Measurements from ENCODE around the gene CCT7.

CCT7 gene

DNA sequence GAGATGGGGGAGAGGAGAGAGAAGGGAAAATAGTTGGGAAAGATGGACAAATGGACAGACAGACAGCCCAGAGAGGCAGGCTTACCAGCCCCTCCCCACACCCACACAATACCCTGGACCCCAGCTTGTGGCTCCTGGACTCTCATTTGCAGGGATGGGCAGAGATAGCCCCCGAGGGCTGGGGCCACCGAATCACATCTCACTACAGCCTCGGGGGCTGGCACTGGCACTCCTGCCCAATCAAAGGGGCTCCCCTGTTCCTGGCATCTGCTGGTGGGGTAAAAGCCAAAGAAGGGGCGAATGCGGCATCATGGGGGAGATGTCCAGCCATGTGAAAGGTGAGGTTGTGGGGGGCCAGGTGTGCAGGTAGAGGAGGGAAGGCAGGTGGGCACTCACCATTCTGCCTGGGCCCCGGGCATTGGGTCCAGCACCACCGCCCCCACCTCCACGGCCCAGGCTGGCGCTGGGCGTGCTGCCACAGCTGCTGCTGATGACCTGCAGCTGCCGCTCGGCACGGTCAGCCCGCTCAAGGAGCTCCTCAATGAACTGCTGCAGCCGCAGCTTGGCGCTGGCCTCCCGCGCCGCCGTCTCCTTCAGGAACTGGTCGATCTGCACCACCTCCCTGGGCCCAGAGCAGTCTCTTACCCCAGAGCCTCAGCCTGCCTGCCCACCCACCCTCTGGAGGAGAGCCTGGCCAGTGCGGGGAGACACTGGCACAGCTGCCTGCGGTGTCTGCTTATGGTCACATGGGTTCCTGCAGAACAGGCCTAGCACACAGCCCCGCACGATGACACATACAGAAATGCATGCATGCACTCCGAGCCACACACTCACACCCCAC, 32.2 kb downstream of the CCT7 start:
- in situ Hi-C loops (cut with MboI; ENCODE audit: low sequenced_read_pairs): no loop called here

DNA sequence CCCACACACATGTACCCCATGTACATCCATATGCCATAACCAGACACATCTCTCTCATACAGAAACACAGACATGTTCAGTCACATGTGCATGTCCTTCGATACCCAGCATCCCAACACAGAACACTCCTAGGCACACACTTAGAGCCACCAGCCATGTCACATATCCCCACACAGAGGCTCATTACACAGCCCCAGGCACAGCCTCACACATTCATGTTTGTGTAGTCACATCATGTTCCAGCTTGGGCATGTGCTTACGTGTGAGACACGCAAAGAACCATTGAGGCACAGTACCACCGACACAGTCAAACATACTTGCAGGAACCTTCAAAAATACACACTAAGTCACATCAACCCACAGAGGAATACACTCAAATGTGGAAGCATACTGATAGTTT, 32.9 kb downstream of the CCT7 start:
- in situ Hi-C loops (cut with MboI; ENCODE audit: low sequenced_read_pairs): no loop called here

DNA sequence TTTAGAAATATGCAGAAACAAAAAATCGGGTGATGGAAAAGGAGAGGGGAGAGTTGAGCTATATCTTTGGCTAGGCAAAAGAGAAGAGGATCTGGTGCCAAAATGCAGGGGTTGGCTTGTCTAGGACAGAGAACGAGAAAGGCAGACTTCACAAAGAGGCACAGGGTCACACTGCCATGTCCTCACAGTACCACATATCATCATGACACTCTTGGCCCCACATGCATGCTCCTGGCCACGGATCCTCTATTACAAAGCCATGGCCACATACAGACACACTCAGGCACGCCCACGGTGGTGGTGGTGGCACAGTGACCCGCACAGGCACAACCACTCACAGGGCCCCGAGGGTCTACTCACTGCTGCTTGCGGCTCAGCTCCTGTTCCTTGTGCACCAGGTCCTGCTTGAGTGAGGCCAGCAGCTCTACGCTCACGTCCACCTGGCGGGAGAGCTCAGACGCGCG, 34.3 kb downstream of the CCT7 start:
- in situ Hi-C loops (cut with MboI; ENCODE audit: low sequenced_read_pairs): no loop called here

DNA sequence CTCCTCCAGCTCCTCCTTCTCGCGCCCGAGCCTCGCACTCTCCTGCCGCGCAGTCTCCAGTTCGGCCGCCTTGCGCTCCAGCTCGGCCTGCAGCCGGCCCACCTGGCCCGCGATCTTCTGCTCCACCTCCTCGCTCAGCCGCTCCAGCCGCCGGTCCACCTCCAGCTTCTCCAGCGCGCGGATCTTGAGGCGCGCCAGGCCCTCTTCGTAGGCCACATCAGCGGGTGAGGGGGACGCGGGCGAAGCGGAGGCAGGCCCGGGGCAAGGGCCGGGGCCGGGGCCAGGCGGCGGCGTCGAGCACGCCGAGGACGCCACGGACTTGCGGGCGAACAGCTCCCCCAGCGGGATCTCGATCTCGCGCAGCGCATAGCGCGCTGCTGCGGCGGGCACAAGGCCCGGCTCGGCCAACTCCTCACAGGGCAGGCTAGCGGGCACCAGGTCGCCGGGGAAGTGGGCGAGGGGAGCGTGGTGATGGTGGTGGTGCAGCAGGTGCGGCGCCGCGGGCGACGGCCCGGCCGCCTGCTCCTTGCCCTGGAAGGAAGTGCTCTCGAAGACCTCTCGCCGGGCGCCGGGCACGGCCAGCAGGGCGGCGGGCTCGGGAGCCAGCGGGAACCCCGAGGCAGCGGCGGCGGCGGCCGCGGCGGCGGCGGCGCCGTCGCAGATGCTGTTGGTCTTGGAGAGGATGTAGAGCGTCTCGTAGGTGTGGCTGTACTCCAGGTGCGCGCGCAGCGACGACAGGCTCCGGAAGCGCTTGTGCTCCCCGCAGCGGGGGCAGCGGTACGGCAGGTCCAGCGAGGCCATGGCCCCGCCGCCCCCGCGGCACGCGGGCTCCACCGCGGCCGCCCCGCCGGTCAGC, 35.0 kb downstream of the CCT7 start:
- in situ Hi-C loops (cut with MboI; ENCODE audit: low sequenced_read_pairs): no loop called here

DNA sequence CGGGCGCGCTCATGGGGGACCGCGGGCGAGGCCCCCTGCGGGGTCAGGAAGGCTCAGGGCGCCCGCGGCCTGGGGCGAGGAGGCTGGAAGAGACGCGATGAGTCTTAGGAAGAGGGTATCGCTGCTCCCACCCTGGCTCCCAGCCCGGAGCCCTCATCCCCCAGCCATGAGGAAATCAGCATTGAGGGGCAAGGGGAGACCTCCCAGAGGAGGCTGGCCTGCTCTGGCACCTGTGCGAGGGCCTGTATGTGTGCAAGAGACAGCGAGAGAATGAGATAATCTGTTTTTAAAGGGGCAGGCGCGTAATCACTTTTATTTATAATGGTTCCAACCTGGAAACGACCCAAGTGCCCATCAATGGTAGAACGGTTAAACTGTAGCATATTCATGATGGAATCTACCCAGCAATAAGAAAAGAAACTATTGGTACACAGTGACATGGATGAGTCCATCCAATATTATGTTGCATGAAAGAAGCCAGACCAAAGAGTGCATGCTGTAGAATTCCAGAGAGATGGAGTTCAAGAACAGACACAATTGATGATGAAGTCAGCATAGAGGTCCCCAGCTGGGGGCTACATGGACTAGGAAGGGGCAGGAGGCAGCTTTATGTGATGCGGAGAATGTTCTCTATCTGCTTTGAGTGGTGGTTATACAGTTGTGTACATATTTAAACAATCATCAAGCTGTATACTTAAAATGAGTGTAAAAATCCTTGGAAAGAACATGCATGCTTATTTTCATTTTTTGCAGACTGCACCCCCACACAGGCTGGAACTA, 35.8 kb downstream of the CCT7 start:
- in situ Hi-C loops (cut with MboI; ENCODE audit: low sequenced_read_pairs): no loop called here

DNA sequence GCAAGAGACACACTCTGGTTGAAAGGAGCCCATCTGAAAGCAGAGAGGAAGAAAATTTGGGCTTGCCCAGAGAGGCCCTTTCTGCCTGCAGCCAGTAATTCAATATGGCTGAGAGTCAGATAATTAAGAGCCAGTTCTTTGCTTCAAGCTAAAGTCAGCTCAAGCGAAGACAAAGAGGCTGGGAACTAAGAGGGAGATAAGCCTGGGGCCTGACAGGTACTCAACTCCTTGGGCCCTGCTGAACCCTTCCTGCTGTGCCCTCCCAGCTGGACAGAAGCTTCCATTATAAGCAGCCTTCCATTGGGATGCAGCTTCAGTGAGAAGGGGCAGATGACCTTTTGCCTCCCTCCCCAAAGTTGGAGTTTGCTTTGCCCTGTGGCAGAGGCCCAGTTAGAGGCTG, 38.2 kb downstream of the CCT7 start:
- in situ Hi-C loops (cut with MboI; ENCODE audit: low sequenced_read_pairs): no loop called here

DNA sequence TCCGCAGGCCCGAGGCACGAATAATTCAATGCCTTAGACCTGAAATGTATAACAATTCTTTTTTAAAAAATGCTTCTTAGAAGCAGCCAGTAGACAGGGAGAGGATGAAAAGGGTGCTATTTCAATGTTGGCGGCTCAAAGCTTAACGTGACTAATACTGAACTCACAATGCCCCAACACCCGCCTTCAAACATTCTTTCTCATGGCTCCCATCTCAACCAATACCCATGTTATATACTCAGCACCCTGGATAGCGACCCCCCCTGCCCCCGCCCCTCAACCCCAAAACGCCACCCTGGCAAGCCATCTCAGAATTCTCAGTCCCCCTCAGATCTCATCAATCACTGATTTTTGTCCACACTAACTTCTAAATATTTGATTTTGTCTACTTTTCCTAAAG, 45.7 kb downstream of the CCT7 start:
- in situ Hi-C loops (cut with MboI; ENCODE audit: low sequenced_read_pairs): no loop called here

DNA sequence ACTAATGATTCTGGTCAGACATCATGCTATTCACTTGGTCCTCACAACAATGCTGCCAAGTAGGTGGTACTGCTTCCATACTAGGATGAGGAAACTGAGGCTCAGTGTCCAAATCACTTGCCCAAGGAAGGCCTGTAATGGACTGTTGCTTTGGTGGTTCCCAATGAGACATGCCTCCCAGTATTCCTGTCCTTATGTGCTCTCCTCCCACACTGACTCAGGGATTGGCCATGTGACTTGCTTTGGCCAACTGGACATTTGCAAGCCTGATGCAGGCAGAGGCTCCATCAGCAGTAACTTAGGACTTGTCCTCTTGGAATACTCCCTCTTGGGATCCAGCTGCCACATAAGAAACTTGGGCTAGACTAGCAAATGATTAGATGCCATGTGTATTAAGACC, 47.1 kb downstream of the CCT7 start:
- in situ Hi-C loops (cut with MboI; ENCODE audit: low sequenced_read_pairs): no loop called here

DNA sequence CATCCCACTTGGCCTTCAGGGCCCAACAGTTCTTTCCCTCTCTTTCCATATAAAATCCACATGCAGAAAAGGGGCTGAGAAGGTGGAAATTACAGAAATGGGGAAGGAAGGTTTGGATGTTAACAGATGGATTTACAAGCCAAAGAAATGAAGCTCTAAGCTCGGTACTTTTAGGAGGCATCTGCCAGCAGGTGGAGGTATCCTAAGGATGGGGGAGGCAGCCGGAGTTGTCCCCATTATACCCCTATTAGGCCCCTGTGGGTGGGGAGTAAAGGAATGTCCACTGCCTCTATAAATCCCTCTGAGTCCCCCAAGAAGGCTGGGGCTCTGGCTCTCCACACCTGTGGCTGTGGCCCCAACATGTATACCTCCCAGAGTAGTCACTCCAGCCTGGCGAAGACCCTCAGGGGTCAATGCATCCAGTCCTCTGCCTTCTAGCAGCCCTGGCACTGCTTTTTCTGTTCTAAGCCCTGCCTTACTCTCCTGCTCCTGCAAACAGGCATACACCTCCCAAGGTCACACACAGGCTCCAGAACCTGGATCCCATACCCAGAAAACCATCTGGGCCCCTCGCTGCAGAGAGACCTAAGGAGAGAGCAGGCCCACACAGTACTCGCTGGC, 48.9 kb downstream of the CCT7 start:
- in situ Hi-C loops (cut with MboI; ENCODE audit: low sequenced_read_pairs): no loop called here

DNA sequence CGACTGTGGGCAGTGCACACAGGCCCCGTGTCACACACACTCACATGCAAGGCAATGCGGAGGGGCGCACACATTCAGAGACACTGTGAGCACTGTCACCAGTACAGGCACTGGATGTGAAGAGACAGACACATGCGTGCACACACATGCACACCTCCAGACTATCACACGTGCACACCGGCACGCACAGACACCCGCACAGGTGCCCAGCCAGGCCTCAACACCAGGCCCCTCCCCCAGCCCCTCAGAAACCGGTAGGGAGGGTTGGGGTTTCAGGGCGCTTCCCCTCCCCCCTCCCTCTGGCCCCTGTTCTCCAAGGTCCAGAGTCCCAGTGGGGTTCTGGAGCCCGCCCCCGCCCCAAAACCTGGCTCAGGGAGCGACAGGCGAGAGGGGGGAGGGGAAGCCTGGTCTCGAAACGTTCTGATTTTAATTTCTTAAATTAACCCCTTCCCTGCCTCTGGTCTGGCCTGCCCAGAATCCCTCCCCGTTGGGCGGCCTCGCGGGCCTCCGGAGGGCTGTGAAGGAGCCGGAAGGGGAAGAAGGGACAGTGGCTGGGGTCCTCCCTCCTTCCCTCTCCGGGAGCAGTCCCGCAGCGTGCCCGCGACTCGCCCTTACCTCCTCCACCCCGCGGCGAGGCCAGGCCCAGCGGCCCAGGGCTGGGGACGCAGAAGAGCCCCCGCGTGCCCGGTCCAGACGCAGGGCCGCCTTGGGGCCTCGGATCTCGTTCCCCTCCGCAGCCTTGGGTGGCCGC, 49.6 kb downstream of the CCT7 start:
- in situ Hi-C loops (cut with MboI; ENCODE audit: low sequenced_read_pairs): no loop called here

DNA sequence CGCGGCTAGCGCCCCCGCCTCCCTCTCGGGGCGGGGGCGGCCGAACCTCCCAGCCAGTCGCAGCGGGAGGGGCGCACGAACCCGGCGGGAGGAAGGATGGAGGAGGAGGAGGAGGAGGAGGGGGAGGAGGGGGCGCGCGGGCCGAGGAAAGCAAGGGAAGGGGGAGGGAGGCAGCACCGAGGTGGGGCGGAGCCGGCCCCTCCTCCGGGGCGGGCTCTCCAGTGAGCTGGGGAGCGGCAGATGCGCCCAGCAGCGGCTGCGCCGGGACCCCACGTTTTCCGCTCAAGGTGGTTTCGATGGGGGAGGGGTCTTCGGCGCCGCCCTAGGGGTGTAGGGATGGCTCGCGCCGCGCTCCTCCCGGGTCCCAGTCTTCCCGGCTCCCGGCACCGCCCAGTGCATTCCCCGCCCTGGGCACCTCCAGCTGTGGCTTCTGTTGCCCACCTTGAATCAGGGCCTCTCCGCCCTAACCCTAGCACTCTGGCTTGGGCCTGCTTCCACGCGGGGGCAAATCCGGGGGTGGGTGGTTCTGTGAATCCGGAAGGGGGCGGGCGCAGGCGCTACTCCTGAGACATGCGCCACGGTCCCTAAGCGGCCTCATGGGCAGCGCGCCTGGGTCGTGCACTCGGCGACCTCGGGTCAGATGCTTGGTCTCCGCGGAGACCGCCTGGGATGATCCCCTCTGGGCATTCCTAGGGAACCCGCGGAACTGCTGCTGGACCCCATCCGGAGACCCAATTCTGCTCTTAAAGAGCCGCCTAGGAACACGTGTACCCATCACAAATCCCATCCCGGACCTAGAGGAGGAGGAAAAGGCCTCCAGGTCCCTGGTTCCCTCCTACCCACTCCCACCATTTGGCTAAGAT, 50.4 kb downstream of the CCT7 start, which contains the start of gene FBXO41:
Gene FBXO41, minus strand, starts transcription at position 183 of the 863 bp plus-strand sequence. CDS start 14,848 bp downstream, outside the sequence.
- in situ Hi-C loops (cut with MboI; ENCODE audit: low sequenced_read_pairs): no loop called here

DNA sequence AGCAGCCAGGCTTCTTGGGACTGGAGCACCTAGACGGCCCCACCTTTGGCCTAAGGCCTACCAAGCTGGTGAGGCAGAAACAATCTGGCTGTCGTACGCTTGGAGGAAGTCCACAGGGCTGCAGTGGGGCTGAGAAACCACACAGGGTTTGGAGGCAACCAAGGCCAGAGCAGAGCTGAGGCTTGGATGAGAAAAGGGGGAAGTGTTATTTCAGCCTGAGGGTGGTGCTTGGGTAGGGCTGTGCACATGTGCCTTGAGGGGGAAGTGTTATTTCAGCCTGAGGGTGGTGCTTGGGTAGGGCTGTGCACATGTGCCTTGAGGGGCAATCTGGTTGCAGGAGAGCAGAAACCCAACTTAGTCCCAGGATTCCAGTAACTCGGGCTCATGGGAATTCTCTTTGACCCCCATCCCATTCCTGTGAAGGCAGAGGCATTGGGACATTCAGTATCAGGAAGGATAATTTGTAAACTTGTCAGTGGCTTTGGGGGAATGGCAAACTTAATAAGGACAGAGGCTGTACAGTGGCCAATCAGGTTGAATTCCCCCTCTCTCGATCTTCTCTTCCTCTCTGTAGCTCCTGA, 51.1 kb downstream of the CCT7 start:
- in situ Hi-C loops (cut with MboI; ENCODE audit: low sequenced_read_pairs): no loop called here

DNA sequence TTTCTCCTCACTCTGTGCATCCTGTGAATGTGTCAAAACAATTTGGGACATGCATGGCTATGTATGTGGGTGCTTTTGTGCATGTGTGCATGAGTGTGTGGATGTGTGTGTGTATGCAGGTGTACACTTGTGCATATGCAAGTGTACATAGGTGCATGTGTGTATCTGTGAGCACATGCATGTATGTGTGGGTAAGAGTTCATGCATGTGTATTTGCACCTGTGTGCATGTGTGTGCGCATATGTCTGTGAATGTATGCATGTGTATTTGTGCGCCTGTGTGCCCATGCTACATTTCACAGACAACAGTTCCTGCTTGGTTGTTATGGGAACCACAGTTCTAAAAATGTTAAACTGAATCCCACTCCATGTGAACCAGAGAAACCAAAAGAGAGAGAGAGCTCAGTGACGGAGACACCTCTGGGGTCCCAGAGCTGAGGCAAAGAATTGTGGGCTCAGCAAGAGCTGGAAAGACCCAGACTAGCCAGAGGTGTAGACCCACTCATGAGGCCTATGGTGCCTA, 52.1 kb downstream of the CCT7 start:
- in situ Hi-C loops (cut with MboI; ENCODE audit: low sequenced_read_pairs): no loop called here

DNA sequence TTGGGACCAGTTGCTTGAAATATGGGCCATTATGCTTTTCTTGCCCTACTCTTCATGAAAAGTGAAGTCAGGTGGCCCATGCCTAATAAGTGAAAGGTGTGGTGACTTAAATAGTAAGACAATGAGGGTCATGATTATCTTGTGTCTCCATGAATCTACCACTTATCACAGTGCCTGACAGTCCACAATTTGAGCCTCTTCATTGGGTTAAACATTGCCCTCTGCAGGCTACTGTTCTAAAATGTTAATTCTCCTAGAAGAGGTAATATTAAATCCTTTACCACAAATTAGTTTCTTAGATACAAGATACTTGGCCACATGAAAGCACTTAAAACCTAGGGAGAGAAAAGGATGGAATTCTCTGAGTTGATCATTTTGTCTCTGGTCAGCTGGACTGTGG, 55.2 kb downstream of the CCT7 start:
- in situ Hi-C loops (cut with MboI; ENCODE audit: low sequenced_read_pairs): no loop called here

DNA sequence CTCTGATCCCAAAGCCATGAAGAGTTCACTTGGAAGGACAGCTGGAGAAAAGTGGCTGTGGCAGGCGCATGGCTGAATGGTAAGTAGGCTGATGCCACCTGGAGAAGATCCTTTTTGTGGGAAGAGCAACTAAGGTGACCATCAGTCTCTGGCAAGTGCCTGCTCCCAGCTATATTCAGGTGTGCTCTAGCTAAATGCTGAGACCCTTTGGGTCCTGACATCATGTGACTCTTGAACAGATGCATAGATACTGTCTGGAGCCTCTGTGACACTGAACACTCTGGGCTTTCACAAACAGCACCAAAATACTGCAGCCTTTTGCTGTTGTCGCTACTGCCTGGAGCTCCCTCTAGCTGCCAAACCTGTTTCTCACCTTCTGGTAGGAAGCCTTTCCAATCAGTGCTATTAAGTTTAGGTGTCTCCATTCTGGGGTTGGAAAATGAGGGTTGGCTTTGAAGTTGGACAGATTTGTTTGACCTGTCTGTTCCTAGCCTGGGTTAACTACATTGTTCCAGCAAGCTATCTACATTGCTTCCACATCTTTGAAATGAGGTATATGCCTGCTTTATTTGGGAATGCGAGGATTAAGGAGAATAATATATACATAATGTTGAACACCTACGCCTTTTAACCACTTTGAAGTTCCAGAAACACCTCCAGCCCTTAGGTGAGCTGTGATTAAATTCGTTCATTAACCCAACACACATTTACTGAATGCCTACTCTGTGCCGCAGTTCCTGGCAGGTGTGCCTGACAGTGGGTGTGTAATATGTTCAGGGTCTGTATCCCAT, 56.1 kb downstream of the CCT7 start:
- in situ Hi-C loops (cut with MboI; ENCODE audit: low sequenced_read_pairs): no loop called here

DNA sequence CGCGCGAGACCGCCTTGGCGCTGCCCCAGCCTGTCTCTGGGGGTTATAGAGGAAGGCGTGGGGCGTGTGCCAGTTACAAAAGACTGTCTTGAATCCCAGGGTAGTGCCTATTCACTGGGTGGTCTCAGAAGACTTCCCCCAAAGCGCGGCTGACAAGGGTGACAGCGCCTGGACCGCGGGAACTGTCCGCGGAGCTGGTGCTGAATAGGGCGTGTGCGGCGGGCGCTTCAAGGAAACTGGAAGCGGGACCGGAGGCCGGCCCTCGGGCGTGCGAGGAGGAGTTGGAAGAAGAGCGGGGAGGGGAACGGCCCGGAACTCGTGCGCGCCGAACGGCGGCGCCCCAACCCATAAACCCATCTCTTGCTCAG, 57.0 kb downstream of the CCT7 start:
- in situ Hi-C loops (cut with MboI; ENCODE audit: low sequenced_read_pairs): no loop called here

DNA sequence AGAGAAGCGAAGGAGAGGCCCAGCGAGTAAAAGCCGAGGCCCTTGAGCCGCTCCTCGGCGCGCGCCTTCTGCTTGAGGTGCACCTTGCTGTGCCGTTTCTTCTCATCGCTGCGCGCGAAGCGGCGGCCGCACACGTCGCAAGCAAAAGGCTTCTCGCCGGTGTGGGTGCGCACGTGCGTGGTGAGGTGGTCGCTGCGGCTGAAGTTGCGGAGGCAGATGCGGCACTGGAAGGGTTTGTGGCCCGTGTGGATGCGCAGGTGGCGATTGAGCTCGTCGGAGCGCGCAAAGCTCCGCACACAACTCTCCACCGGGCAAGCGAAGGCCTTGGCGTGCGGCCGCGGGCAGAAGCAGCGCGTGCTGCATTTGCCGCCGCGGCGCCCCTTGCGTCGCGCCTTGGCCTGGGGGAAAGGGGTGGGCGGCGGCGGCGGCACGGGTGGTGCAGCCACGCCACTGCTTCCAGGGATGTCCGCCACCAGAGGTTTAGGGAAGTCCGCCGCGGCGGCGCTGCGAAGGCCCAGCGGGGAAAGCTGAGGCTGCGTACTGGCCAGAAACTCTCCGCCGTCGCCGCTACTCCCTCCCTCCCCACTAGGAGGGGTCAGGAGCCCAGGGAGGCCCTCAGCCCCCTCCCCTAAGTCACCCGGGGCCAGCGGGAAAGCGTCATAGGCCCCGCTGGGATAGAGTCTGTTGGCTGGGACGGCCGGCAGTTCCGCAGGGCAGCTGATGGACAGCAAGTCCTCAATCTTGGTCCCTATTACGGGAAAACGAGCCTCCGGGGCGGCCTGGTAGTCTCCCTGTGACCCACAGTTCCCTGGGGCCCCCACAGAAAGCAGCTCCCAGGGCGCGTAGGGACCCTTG, 57.6 kb downstream of the CCT7 start:
- in situ Hi-C loops (cut with MboI; ENCODE audit: low sequenced_read_pairs): no loop called here
